ENCODE results near the gene MMP14.

GRCh38 chr14:22875003-22875747 is 38.8 kb downstream of the MMP14 start:
- TF ChIP-seq CTCF (conservative IDR thresholded peaks at IDR 0.05) (no peak), ZFX (IDR thresholded peaks at IDR 0.05) (no peak)

Measured in C4-2B (cell line).